CD4-positive, alpha-beta T cell treated with Interleukin-4 for 4 hours (primary cell): ENCODE results near the gene ACER2.
"Not testable (repeated sequence)": the region's sequence is repeated elsewhere in the genome, so short reads cannot be mapped to it uniquely, and the experiment has no call there.

Experiments used
- DNase-seq: peaks from one replicate; pipeline ENCODE4 v3.0.0-alpha.2; 2020

Gene ACER2

DNA sequence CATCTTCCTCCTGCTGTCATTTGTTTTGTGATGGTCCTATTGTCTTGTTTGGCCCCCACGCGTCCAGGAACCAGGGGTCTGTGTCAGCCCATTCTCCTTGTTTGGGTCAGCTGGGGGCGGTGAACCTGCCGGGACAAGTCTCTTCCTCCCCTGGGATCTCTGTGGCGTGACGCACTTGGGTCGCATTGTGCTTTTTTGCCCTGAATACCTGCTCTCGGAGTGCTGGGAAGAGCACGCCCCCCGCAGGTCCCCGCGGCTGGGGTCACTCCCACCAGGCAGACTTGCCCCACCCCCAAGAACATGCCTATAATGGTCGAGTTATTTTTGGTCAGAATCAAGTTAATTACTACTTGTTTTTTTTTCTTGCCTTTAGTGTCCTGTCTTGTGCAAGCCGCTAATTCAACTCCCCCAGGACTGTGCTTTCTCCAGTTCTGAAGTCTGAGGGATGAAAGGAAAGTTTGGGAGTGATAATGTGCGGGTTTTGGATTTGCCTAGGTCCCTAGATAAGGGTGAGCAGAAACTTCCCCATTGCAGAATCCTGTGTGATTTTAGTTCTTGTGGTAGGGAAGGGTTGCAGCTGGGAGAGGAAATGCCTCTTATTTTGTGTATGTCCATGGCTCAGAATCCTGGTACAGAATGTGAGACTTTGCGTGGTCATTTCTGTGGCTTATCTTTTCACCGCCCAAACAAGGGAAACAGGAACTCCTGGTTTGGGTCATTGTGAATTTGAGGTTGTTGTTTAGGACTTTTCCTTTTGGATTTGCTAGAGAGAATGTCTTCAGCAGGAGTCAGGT is 789 bp downstream of the ACER2 start:
- no peak for DNase-seq

DNA sequence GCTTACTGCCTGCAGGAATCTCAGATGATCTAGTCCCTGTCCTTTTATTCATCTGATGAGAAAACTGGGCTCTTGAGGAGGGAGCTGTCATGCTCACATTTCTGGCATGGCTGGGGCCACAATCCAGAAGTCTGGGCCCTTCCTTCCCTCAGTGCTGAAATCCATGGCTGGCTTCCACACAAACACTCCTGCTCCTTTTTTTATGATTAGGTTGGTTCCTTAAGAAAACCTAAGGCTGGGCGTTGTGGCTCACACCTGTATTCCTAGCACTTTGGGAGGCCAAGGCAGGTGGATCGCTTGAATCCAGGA is 1.3 kb downstream of the ACER2 start:
- no peak for DNase-seq

DNA sequence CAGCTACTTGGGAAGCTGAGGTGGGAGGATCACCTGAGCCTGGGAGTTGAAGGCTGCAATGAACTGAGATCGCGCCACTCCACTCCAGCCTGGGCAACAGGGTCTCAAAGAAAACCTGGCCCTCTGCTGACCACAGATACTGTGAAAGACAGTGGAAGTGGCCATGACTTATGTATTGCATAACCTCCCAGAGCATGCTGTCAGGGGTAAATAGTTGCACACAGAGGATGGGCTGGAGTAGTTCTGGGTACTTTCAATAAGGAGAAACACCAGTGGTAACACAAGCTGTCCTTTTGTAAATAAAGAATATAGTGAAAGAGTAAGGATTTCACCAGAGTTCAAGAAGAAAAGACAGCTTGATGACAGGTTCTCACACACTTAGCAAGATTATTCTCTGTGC is 1.8 kb downstream of the ACER2 start:
- DNase-seq: no peak

DNA sequence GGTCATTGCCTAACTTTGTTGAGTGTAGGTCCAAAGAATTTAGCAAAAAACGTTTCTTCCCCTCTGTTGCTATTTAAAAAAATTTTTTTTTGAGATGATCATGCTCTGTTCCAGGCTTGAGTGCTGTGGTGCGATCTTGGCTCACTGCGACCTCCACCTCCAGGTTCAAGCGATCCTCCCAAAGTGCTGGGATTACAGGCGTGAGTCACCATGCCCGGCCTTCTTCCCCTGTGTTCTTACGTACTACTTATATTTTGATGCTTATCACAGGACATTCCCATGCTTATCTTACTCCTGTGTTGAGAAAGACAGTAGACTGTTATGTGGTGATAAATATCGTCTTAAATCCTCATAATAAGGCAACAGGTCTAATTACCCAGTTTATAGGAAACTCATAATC is 2.5 kb downstream of the ACER2 start:
- no peak for DNase-seq

DNA sequence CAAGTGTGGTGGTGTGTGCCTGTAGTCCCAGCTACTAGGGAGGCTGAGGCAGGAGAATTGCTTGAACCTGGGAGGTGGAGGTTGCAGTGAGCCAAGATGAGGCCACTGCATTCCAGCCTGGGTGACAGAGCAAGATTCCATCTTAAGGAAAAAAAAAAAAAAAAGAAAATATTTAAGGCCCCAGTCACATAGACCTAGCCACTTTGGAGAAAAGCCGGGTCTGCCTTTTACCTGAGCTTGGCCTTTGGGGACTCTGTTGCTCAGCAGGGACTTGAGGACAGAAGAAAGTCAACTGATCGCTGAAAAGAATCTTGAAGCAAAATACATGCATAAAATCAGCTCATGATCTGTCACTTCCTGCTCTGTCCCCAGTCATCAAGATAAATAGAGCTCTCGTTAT is 4.6 kb downstream of the ACER2 start:
- DNase-seq: not testable (repeated sequence)

DNA sequence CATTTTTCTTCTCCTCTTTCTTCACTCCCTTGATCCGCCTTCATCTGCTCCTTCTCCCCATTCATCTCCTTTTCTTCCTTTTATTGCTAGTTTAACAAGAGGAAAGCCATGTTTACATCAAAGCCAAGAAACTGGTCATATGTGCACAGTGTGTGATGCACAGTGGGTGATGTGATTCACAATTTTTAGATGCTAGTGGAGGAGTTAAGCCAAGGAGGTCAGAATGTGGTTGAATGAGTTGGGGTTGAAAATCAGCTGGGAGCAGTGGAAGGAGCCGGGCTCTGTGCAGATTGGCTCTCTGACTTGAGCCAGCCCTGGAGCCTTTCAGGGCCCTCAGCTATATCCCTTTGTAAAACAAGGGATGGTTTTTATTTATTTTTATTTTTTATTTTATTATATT is 7.3 kb downstream of the ACER2 start:
- DNase-seq: no peak

DNA sequence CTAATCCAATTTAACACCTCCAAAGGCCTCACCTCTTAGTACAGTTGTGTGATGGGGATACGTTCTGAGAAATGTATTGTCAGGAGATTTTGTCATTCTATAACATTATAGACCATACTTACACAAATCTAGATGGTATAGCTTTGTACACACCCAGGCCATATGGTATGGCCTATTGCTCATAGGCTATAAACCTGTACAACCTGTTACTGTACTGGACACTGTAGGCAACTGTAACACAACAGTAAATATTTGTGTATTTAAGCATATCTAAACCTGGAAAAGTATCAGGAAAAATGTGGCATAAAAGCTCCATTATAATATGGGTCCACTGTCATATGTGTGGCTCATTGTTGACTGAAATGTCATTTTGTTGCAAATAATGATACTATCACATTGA is 12.1 kb downstream of the ACER2 start:
- DNase-seq: no peak

DNA sequence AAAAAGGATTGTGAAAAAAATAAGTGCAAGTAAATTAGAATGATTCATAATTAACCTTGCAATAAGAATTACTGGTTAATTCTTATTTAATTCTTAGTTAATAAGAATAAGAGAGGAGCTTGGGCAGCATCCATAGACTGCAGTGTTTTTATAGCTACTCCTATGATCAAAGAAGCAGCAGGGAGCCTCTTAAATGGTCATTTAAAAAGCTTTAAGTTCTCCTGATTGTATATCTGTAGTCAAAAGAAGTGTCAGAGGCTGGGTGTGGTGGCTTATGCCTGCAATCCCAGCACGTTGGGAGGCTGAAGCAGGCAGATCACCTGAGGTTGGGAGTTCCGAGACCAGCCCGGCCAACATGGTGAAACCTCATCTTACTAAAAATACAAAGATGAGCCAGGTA is 14.4 kb downstream of the ACER2 start:
- DNase-seq: no peak

DNA sequence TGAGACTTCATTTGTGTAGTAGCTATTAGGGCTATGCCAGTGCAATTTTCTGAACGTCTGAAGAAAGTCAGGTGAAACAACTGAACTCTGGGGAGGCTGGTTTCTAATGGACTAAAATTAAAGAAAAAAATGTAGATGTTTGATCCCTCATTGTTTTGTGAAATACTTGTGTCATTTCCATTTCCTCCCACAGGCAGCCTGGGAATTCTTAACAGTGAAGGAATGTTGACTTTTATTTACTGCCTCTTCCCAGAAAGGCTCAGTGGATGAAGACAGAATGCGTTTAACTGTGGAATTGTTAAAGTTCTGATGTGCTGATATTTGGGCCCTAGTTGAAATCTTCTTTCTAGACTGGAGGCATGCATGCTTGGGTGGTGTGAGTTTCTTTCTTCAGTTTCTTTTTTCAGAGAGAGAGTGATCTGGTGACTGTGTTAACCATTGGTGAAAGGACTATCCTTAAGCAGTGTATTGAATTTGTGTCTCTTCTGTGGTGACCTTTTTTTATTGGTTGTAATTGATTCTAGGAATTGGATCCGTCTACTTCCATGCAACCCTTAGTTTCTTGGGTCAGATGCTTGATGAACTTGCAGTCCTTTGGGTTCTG is 15.5 kb downstream of the ACER2 start:
- DNase-seq: no peak

DNA sequence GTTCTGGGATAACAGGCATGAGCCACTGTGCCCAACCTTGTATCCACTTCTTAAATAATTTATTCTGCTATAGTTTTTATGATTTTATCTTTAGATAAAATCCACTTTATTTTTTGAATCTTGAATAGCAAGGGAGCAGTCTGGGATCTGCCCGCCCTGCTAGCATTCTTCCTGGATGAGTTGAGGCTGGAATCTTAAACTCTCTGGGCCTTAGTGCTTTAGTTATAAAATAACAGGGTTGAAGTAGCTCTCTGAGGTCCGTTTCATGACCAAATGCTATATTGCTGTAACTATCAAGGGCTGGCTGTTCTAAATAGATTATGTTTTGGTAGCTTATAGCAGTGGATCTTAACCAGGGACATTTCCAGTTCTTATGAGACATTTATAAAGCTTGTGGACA is 20.8 kb downstream of the ACER2 start:
- no peak for DNase-seq

DNA sequence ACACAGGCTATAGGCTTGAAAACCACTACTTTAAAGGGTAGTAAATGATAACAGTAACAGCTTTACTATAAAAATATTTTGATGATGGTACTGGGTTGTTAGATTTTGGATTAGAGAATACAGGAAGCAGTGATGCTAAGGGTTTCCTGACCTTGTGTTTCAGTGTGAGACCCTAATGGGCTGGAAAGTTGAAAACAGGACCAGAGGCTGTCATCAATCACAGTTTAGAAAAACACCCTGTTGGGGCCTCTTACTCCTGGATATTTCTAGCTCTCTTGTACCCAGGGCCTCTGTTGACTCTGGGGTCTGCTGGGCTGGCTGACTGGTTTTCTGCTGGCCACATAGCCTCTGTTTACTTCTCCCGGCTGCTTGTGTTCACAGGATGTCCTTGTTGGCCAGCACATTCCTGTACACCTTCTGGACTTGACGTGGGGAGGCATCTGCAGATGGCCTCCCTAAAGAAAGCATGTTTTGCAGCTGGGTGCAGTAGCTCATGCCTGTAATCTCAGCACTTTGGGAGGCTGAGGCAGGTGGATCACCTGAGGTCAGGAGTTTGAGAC is 21.5 kb downstream of the ACER2 start:
- no peak for DNase-seq

DNA sequence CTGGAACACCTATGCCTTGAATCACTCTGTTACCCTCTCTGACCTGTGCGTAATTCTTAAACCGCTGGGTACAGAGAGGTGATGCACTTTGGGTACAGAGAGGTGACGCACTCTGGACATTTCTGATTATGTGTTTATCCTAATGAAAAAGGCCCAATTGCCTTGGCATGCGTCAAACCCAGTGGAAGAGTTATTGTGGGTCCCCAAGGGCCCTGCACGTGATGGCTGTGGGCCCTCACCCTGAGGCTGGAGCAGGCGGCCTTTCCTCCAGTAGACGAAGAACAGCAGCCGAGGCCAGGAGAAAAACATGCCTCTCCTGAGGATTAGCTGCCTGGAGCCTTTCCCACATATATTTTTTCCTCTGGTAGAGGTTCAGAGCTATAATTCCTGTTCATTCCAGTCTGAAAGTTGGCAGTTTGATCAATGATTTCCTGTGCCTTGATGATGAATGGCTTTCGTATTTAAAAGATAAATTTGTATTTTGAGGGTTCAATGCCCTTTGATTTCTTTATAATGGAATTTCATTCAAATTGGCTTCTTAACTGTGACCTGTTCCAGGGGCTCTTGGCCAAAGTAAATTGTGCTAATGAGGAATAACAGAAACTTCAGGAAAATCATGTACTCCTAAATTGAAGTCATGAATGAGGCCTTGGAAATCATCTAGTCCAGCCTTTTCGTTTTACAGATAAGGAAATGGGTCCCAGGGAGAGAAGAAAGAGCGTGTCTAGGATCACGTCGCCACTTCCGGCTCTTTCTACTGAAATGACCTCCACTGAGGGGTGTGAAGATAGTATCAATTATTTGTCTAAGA is 22.8 kb downstream of the ACER2 start:
- DNase-seq: no peak

DNA sequence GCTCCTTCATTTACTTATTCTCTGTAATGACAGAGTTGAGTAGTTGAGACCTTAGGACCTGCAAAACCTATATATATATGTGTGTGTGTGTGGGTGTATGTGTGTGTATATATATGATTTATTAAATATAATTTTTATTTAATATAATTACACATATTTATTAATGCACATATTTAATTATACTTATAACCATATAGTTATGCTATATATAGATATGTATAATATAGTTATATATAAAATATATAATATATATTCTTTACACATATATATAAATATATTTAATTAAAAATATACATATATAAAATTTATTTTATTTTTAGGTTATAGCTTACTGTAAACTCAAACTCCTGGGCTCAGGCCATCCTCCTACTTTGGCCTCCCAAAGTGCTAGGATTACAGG is 23.7 kb downstream of the ACER2 start:
- DNase-seq: no peak

DNA sequence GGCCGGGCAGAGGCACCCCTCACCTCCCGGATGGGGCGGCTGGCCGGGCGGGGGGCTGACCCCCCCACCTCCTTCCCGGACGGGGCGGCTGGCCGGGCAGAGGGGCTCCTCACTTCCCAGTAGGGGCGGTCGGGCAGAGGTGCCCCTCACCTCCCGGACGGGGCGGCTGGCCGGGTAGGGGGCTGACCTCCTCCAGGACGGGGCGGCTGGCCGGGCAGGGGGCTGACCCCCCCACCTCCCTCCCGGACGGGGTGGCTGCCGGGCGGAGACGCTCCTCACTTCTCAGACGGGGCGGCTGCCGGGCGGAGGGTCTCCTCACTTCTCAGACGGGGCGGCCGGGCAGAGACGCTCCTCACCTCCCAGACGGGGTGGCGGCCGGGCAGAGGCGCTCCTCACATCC is 24.9 kb downstream of the ACER2 start:
- not testable (repeated sequence) for DNase-seq

DNA sequence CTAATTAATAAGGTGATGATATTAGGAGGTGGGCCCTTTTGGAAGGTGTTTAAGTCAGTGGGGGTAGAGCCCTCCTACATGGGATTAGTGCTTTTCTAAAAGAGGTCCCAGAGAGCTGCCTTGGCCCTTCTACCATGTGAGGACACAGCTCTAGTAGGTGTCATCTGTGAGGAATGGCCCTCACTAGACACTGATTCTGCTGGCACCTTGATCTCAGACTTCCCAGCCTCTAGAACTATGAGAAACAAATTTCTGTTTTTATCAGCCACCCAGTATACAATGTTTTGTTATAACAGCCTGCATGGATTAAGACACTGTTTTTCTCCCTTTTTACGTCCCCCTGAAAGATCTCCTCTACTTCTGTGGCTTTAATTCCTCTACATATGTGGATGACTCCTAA is 31.6 kb downstream of the ACER2 start:
- no peak for DNase-seq

DNA sequence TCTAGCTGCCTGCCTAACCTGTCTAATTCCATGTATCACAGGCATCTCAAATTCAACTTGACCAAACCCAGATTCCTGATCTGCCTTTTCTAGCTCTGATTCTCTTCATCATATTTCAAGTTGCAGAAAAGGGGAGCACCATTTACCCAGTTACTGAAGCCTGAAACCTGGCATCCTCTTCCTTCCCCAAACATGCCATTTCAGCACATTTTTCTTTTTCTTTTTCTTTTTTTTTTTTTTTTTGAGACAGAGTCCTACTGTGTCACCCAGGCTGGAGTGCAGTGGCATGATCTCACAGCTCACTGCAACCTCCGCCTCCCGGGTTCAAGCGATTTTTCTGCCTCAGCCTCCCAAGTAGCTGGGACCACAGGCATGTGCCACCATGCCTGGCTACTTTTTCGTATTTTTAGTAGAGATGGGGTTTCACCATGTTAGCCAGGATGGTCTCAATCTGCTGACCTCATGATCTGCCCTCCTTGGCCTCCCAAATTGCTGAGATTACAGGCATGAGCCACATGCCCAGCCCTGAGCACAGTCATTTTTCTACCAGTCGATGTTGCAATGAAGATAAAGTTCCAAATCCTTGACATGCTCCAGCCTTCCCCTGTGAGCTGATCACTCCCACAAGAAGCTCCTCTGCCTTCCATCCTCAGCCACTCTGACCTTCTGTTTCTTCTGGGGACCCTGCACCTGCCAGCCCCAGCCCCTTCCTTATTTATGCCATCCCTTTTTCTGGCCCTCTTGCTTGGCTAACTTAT is 32.2 kb downstream of the ACER2 start:
- DNase-seq: no peak

DNA sequence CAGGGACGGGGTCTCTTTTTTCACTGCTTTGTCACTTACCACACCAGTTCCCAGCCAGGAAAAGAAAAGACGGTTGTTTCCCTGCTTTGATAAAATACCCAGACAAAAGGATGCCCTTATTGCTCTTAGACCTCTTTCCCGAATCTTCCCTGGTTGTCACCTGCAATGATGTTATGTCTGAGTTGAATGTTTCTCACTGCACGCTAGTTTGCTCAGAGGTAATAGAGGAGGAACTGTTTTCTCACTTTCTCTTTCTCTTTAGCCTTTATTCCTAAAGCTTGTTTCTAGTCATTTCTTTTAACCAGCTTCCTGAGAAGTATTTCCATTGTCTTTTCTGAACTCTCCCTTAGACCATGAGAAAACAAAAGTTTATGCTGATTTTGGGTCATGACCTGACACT is 32.9 kb downstream of the ACER2 start:
- DNase-seq: peak; percentile 30

DNA sequence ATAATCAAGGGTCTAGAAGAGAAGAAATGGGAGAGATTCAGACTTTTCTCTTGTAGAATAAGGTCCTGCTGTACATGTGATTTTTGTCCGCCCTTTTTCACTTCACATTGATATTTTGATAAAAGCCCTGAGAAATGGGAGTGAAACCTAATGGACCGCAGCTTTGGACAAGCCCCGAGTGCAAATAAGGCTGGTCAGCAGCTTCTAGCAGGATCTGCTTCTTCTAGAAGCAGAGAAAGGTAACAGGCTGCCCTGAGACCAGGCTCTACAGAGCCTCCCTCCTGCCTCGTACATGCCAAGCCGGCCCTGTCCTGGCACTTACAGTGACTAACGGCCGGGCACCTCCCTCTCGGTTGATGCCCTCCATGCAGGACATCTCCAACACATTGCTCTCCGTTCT is 33.4 kb downstream of the ACER2 start:
- DNase-seq: no peak

DNA sequence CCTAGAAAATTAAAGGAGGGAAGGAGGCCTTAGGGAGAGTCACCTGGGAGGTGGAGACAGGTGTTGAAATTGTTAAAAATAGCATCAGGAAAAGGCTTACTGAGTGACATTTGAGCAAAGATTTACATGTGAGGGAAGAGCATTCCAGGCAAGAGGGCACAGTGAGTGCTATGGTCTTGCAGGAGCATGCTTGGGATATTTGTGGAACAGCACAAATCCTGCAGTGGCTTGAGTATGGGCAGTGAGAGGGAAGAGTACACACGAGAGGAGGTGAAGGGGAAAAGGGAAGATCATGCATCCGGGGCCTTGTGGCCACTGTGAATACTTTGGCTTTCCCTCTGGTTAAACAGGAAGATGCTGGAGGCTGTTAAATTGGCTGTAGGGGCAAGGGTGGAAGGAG is 36.6 kb downstream of the ACER2 start:
- no peak for DNase-seq

DNA sequence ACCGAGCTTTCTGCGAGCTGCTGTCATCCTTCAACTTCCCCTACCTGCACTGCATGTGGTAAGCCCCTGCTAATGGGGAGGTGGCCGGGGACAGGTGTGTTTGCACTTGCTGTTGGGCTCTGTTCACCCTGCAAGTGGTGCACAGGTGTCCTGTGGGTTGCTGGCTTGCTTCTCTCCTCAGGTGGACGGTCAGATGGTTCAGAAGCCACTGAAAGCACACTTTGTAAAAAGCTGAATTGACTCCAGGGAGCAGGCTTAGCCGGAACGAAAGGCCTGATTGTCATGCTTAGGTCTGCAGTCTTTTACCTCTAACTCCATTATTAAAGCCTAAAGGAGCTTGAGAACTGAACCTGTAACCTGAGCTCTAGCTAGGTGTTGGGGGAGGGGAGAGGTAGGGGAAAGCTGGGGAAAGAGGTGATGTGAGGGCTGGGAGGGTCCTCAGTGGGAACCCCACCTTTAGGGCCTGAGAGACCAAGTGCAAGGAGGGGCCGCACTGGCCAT is 37.6 kb downstream of the ACER2 start:
- DNase-seq: no peak

DNA sequence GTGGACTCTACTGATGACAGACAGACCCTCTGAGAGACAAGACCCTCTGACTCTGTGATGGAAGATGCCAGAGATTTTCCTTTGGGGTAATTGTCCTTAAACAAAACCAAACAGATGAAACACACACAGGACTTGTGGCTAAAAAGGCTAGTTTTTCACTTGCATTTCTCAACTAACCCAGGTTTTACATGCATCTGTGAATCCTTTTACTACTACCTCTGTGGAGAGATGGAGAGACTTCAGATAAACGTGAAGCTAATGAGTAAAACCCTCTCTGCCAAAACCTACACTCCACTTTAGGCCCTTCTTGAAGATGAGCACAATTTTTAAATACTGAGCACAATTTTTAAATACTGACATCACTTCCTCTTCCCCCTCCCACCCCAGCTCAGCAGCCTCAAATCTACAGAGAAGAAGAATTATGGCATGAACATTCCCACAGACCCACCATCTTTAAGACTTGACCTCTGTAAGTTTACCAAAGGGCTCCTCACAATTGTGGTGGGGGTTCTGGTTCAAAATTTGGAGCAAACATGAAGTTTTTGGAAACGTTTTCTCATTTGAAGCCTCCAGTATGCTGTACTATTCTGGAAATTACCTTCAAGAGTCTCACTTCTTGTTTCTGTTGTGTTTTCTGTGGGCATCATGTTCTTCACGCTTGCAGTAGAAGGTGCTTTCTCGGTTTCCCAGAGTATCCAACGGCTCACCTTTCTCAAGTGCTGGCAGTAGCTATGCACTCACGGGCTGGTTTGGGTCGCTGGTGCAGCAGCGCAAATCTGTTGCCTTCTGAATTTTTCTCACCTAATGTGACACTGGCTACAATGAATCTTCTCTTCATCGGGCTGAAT is 42.7 kb downstream of the ACER2 start:
- no peak for DNase-seq

DNA sequence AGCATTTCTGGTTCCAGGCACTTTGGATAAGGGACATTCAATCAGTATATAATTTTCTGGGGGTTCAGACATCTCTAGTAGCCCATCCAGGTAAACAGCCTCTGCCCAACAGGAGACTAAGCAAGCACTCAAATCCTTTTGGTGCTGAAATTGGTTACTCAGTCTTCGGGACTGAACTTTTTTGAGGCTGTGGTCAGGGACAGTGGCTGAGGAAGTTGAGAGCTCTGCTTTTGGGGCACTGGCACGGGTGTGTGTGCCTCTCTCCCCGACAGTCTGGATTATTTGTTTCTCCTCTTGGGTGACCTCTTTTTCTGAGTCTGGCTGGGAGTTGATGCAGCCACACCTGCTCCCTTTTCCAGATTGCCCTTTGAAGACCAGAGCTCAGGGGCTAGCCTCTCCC is 47.6 kb downstream of the ACER2 start:
- no peak for DNase-seq
